G401.6 (cell line): Measurements from ENCODE around the gene WSB1.

Experiments
- FAIRE-seq: peaks from 2 replicates; lab custom pipeline; 2012; peaks lifted over from hg19 to GRCh38; lab: Jason Lieb, UNC

The WSB1 gene

DNA sequence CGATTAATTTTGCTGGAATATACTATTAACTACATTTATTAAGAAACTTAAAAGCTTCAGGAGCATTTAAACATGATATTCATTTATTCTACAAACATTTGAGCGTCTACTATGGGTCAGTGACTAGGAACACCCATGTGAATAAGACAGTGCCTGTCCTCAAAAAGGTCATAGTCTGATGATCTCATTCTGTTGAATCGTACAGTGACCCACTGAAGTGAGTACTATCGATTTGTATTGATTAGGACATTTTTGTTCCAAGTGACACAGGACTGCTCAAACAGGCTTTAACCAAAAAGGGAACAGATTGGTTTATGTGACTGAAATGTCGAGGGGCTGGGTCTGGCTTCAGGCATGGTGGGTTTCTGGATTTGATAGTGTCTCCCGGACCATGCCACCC is 68.6 kb downstream of the WSB1 start:
- no peak for FAIRE-seq

DNA sequence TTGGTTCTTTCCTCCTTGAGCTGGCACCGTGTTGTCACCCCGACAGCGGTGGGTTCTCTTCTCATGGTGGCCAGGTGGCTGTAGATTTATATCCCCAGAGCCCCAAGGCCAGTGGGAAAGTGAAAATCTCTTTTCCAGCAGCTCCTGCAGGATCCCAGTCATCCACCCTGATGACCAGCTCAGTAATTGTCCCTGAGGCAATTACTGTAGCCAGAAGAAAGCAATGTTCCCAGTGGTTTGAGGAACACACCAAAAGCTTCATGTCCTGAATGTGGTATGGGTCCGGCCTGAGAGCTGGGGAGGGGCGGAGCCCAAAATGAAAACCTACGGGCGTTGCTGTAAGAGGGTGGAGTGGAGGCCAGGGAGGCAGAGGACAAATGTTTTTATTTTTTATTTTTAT is 69.0 kb downstream of the WSB1 start:
- FAIRE-seq: no peak

DNA sequence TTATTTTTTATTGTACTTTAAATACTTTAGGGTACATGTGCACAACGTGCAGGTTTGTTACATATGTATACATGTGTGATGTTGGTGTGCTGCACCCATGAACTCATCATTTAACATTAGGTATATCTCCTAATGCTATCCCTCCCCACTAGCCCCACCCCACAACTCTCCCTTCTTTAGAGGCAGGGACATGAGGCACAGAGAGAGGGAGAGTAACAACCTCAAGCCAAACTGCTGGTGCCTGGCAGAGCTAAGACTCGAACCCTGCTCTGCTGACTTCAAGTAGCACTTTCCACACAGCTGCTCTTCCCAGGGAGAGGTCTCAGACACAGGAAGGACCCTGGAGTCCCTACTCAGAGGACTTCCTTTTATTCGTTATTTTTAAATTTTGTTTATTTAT is 69.4 kb downstream of the WSB1 start:
- FAIRE-seq: no peak
